ENCODE measurements around the gene OR6C75. TPM values are rescaled to one million over a fixed set of nuclear protein-coding genes. Genes with fewer than 3 reads are reported as not detected.
"Not testable (repeated sequence)": the region's sequence is repeated elsewhere in the genome, so short reads cannot be mapped to it uniquely, and the experiment has no call there.

OR6C75 gene
- total RNA-seq, result not detected
- not detected for polyA plus RNA-seq

GRCh38 chr12:55362675-55363074 lies at the start of gene OR6C75:
TSS of gene OR6C75 (plus strand) at chr12:55362975. CDS start at chr12:55365111, 2,136 bp downstream.
- H3K27ac ChIP-seq (ENCODE audit: low read depth), result no peak within 1 kb of the TSS
- H3K4me1 ChIP-seq (ENCODE audit: insufficient read depth), result no peaks in the 10 kb centered on the region
- 84% methylated on average over 4 of the region's 4 CpGs for WGBS
- DNase-seq (ENCODE audit: extremely low spot score), result no peak
- no peaks in the 10 kb centered on the region for H3K36me3 ChIP-seq (ENCODE audit: insufficient read depth)
- H3K4me3 ChIP-seq (ENCODE audit: low read depth, low read length), result no peak within 1 kb of the TSS

GRCh38 chr12:55314043-55314442 lies 48.7 kb upstream of the OR6C75 start, which contains the start of gene OR6C1:
TSS of gene OR6C1 (plus strand) at chr12:55314343. CDS start at chr12:55320600, 6,257 bp downstream.
- no peaks in the 10 kb centered on the region for H3K36me3 ChIP-seq (ENCODE audit: insufficient read depth)
- 62% methylated on average over 2 of the region's 2 CpGs for WGBS
- H3K4me1 ChIP-seq (ENCODE audit: insufficient read depth), result no peaks in the 10 kb centered on the region
- H3K4me3 ChIP-seq (ENCODE audit: low read depth, low read length), result no peak within 1 kb of the TSS
- H3K27ac ChIP-seq (ENCODE audit: low read depth), result no peak within 1 kb of the TSS
- DNase-seq (ENCODE audit: extremely low spot score), result no peak

- no peak overlapping the region for H3K4me3 ChIP-seq (ENCODE audit: low read depth, low read length)
Observed at GRCh38 chr12:55320201-55320600, 42.6 kb upstream of the OR6C75 start.

GRCh38 chr12:55325801-55326200 lies 37.0 kb upstream of the OR6C75 start:
- not testable (repeated sequence) for DNase-seq (ENCODE audit: extremely low spot score); H3K4me1 ChIP-seq (ENCODE audit: insufficient read depth); H3K27ac ChIP-seq (ENCODE audit: low read depth); H3K36me3 ChIP-seq (ENCODE audit: insufficient read depth); H3K4me3 ChIP-seq (ENCODE audit: low read depth, low read length)
- 90% methylated on average over 6 of the region's 6 CpGs for WGBS

More at GRCh38 chr12:55320201-55320600, 42.6 kb upstream of the OR6C75 start:
- Histone ChIP-seq H3K4me1 (ENCODE audit: insufficient read depth) (no peaks in the 10 kb centered on the region), H3K27ac (ENCODE audit: low read depth) (no peak overlapping the region), H3K36me3 (ENCODE audit: insufficient read depth) (no peaks in the 10 kb centered on the region)
- WGBS, result 78% methylated on average over 4 of the region's 4 CpGs
- no peak for DNase-seq (ENCODE audit: extremely low spot score)

- H3K4me3 ChIP-seq (ENCODE audit: low read depth, low read length), result no peak within 1 kb of the TSS
- no peaks in the 10 kb centered on the region for H3K4me1 ChIP-seq (ENCODE audit: insufficient read depth)
- H3K27ac ChIP-seq (ENCODE audit: low read depth), result no peak within 1 kb of the TSS
- 90% methylated on average over 1 of the region's 1 CpG for WGBS
- no peaks in the 10 kb centered on the region for H3K36me3 ChIP-seq (ENCODE audit: insufficient read depth)
- DNase-seq (ENCODE audit: extremely low spot score), result no peak
Observed at GRCh38 chr12:55330446-55330845, 32.3 kb upstream of the OR6C75 start, which contains the start of gene OR6C3. TSS of gene OR6C3 (plus strand) at chr12:55330746. CDS start at chr12:55331701, 955 bp downstream.

GRCh38 chr12:55336002-55336401 lies 26.8 kb upstream of the OR6C75 start:
- 87% methylated on average over 10 of the region's 10 CpGs for WGBS
- DNase-seq (ENCODE audit: extremely low spot score), result no peak

GRCh38 chr12:55355338-55355737 lies 7.4 kb upstream of the OR6C75 start:
- H3K36me3 ChIP-seq (ENCODE audit: insufficient read depth); H3K27ac ChIP-seq (ENCODE audit: low read depth); DNase-seq (ENCODE audit: extremely low spot score); H3K4me3 ChIP-seq (ENCODE audit: low read depth, low read length); H3K4me1 ChIP-seq (ENCODE audit: insufficient read depth): not testable (repeated sequence)
- 60% methylated on average over 4 of the region's 4 CpGs for WGBS

More at GRCh38 chr12:55336002-55336401, 26.8 kb upstream of the OR6C75 start:
- H3K4me3 ChIP-seq (ENCODE audit: low read depth, low read length), result no peak overlapping the region
- no peaks in the 10 kb centered on the region for H3K4me1 ChIP-seq (ENCODE audit: insufficient read depth)
- H3K27ac ChIP-seq (ENCODE audit: low read depth), result no peak overlapping the region
- H3K36me3 ChIP-seq (ENCODE audit: insufficient read depth), result no peaks in the 10 kb centered on the region

- no peaks in the 10 kb centered on the region for H3K36me3 ChIP-seq (ENCODE audit: insufficient read depth)
- H3K4me1 ChIP-seq (ENCODE audit: insufficient read depth), result no peaks in the 10 kb centered on the region
- H3K27ac ChIP-seq (ENCODE audit: low read depth), result no peak overlapping the region
- no peak for DNase-seq (ENCODE audit: extremely low spot score)
- 67% methylated on average over 3 of the region's 3 CpGs for WGBS
- no peak overlapping the region for H3K4me3 ChIP-seq (ENCODE audit: low read depth, low read length)
Observed at GRCh38 chr12:55365086-55365485, 2.3 kb downstream of the OR6C75 start.

- H3K27ac ChIP-seq (ENCODE audit: low read depth), result no peak overlapping the region
- no peaks in the 10 kb centered on the region for H3K36me3 ChIP-seq (ENCODE audit: insufficient read depth)
- H3K4me1 ChIP-seq (ENCODE audit: insufficient read depth), result no peaks in the 10 kb centered on the region
- H3K4me3 ChIP-seq (ENCODE audit: low read depth, low read length), result no peak overlapping the region
- 82% methylated on average over 4 of the region's 4 CpGs for WGBS
- DNase-seq (ENCODE audit: extremely low spot score), result no peak
Observed at GRCh38 chr12:55372521-55372920, 9.7 kb downstream of the OR6C75 start.

GRCh38 chr12:55385891-55386290 lies 23.1 kb downstream of the OR6C75 start:
- Histone ChIP-seq H3K27ac (ENCODE audit: low read depth) (no peak overlapping the region), H3K36me3 (ENCODE audit: insufficient read depth) (no peaks in the 10 kb centered on the region), H3K4me1 (ENCODE audit: insufficient read depth) (no peaks in the 10 kb centered on the region), H3K4me3 (ENCODE audit: low read depth, low read length) (no peak overlapping the region)
- no peak for DNase-seq (ENCODE audit: extremely low spot score)

- Histone ChIP-seq H3K4me1 (ENCODE audit: insufficient read depth) (no peaks in the 10 kb centered on the region), H3K27ac (ENCODE audit: low read depth) (no peak overlapping the region), H3K36me3 (ENCODE audit: insufficient read depth) (no peaks in the 10 kb centered on the region), H3K4me3 (ENCODE audit: low read depth, low read length) (no peak overlapping the region)
- DNase-seq (ENCODE audit: extremely low spot score), result no peak
- WGBS, result 90% methylated on average over 23 of the region's 23 CpGs
Observed at GRCh38 chr12:55392032-55392795, 29.4 kb downstream of the OR6C75 start.

- Histone ChIP-seq H3K4me3 (ENCODE audit: low read depth, low read length) (no peak overlapping the region), H3K36me3 (ENCODE audit: insufficient read depth) (no peaks in the 10 kb centered on the region), H3K27ac (ENCODE audit: low read depth) (no peak overlapping the region), H3K4me1 (ENCODE audit: insufficient read depth) (no peaks in the 10 kb centered on the region)
- no peak for DNase-seq (ENCODE audit: extremely low spot score)
- WGBS, result 79% methylated on average over 1 of the region's 1 CpG
Observed at GRCh38 chr12:55396326-55396725, 33.6 kb downstream of the OR6C75 start.

GRCh38 chr12:55400229-55400628 lies 37.5 kb downstream of the OR6C75 start, which contains the start of gene OR6C65:
TSS of gene OR6C65 (plus strand) at chr12:55400529. CDS start at chr12:55400529, 0 bp downstream.
- Histone ChIP-seq H3K4me3 (ENCODE audit: low read depth, low read length) (no peak within 1 kb of the TSS), H3K36me3 (ENCODE audit: insufficient read depth) (no peaks in the 10 kb centered on the region), H3K27ac (ENCODE audit: low read depth) (no peak within 1 kb of the TSS), H3K4me1 (ENCODE audit: insufficient read depth) (no peaks in the 10 kb centered on the region)
- WGBS, result 83% methylated on average over 1 of the region's 1 CpG
- DNase-seq (ENCODE audit: extremely low spot score), result no peak

GRCh38 chr12:55407866-55408265 lies 45.1 kb downstream of the OR6C75 start:
- DNase-seq (ENCODE audit: extremely low spot score), result no peak
- 80% methylated on average over 1 of the region's 1 CpG for WGBS

More at GRCh38 chr12:55407866-55408265, 45.1 kb downstream of the OR6C75 start:
- Histone ChIP-seq H3K4me3 (ENCODE audit: low read depth, low read length) (no peak overlapping the region), H3K4me1 (ENCODE audit: insufficient read depth) (no peaks in the 10 kb centered on the region), H3K27ac (ENCODE audit: low read depth) (no peak overlapping the region), H3K36me3 (ENCODE audit: insufficient read depth) (no peaks in the 10 kb centered on the region)

All from urinary bladder (tissue), 4 donors.